CD14-positive monocyte (primary cell): Measurements from ENCODE around the gene MACROD2. TPM values are rescaled to one million over a fixed set of nuclear protein-coding genes. Genes with fewer than 3 reads are reported as not detected.

Source experiments
- DNase-seq, 3 donors: peaks; one replicate each; pipeline ENCODE4 v3.0.0-alpha.2; 2011 to 2022
- H2AFZ ChIP-seq: 2 replicates; pipeline ENCODE4 v1.6.0; 2012; ENCODE audit warnings: mild to moderate bottlenecking, low read depth, low read length, inconsistent platforms; ENCODE audit not compliant: insufficient read depth, poor library complexity, severe bottlenecking
- H3K27ac ChIP-seq, 2 donors: 1 replicate in 1 of 2; 2 replicates in 1 of 2; pipeline ENCODE4 v1.5.1; 2012 to 2013; ENCODE audit warnings: low read length in 2 of 2, control low read depth in 1 of 2, inconsistent platforms in 1 of 2, low read depth in 1 of 2, mild to moderate bottlenecking in 1 of 2
- H3K27me3 ChIP-seq, 2 donors: one replicate each; pipeline versions ENCODE4 v1.6.0 to v1.6.1; 2011 to 2013; ENCODE audit warnings: low read length in 2 of 2; ENCODE audit not compliant: control insufficient read depth in 2 of 2, insufficient read depth in 2 of 2
- H3K36me3 ChIP-seq, 2 donors: replicated peaks in 1 of 2; 1 replicate in 1 of 2; 2 replicates in 1 of 2; pipeline versions ENCODE4 v1.5.1 to v1.6.1; 2012 to 2013; ENCODE audit warnings: low read length in 2 of 2, control low read depth in 1 of 2, inconsistent platforms in 1 of 2, mild to moderate bottlenecking in 1 of 2; ENCODE audit not compliant: insufficient read depth in 2 of 2, control insufficient read depth in 1 of 2
- H3K4me1 ChIP-seq, 2 donors: 1 replicate in 1 of 2; 2 replicates in 1 of 2; pipeline versions ENCODE4 v1.5.1 to v1.6.1; 2012 to 2013; ENCODE audit warnings: low read length in 2 of 2, control low read depth in 1 of 2, inconsistent platforms in 1 of 2, mild to moderate bottlenecking in 1 of 2, moderate library complexity in 1 of 2; ENCODE audit not compliant: insufficient read depth in 2 of 2, control insufficient read depth in 1 of 2
- H3K4me2 ChIP-seq: replicated peaks from 2 replicates; pipeline ENCODE3; 2012; ENCODE audit warnings: low read length, moderate library complexity, mild to moderate bottlenecking; ENCODE audit not compliant: poor library complexity, severe bottlenecking; ENCODE audit errors: extremely low read depth
- H3K4me3 ChIP-seq, 3 experiments: fragments of 200-600 bp in 1 of 3; sonication (generic) in 1 of 3; replicated peaks in 1 of 3; 1 replicate in 2 of 3; 2 replicates in 1 of 3; pipeline ENCODE4 v1.5.1; 2011 to 2013; ENCODE audit warnings: low read length in 3 of 3, mild to moderate bottlenecking in 3 of 3, control low read depth in 2 of 3, low read depth in 2 of 3, inconsistent platforms in 1 of 3, moderate library complexity in 1 of 3
- H3K79me2 ChIP-seq: 2 replicates; pipeline ENCODE4 v1.6.0; 2012; ENCODE audit warnings: mild to moderate bottlenecking, control low read depth, inconsistent platforms, low read length, moderate library complexity; ENCODE audit not compliant: insufficient read depth
- H3K9ac ChIP-seq: 2 replicates; pipeline ENCODE4 v1.6.0; 2017; ENCODE audit warnings: low read length, mild to moderate bottlenecking; ENCODE audit not compliant: insufficient read depth, poor library complexity, severe bottlenecking
- H3K9me3 ChIP-seq, 2 donors: replicated peaks in 1 of 2; 1 replicate in 1 of 2; 2 replicates in 1 of 2; pipeline versions ENCODE4 v1.5.1 to v1.6.1; 2012 to 2013; ENCODE audit warnings: low read length in 2 of 2, control low read depth in 1 of 2; ENCODE audit not compliant: control insufficient read depth in 1 of 2, insufficient read depth in 1 of 2
- H4K20me1 ChIP-seq: 2 replicates; pipeline ENCODE4 v1.6.0; 2012; ENCODE audit warnings: mild to moderate bottlenecking, low read length, control low read depth, moderate library complexity; ENCODE audit not compliant: insufficient read depth
- H3K27ac Mint-ChIP-seq, 7 donors: one replicate each; pipeline ENCODE4 v1.8.0; 2020; ENCODE audit warnings: mild to moderate bottlenecking in 7 of 7, mixed read lengths in 7 of 7, moderate library complexity in 6 of 7, inconsistent platforms in 2 of 7
- H3K27me3 Mint-ChIP-seq, 3 donors: one replicate each; pipeline ENCODE4 v1.8.0; 2021 to 2022; ENCODE audit warnings: low read depth in 3 of 3, mild to moderate bottlenecking in 3 of 3, mixed read lengths in 3 of 3, moderate library complexity in 3 of 3, inconsistent platforms in 1 of 3
- H3K36me3 Mint-ChIP-seq, 2 donors: one replicate each; pipeline ENCODE4 v1.8.0; 2020; ENCODE audit warnings: mixed read lengths in 2 of 2, inconsistent platforms in 1 of 2, mild to moderate bottlenecking in 1 of 2
- H3K4me1 Mint-ChIP-seq: one replicate; pipeline ENCODE4 v1.8.0; 2020; ENCODE audit warnings: mild to moderate bottlenecking, mixed read lengths
- H3K4me3 Mint-ChIP-seq, 2 donors: one replicate each; pipeline ENCODE4 v1.8.0; 2020; ENCODE audit warnings: mild to moderate bottlenecking in 2 of 2, mixed read lengths in 2 of 2, moderate library complexity in 1 of 2
- H3K9me3 Mint-ChIP-seq, 7 donors: one replicate each; pipeline ENCODE4 v1.8.0; 2020 to 2022; ENCODE audit warnings: mixed read lengths in 7 of 7, mild to moderate bottlenecking in 6 of 7, moderate library complexity in 6 of 7, inconsistent platforms in 2 of 7
- WGBS: methylation state at CpG from one replicate; pipeline ENCODE4 v1.1.5; 2013; ENCODE audit warnings: missing lambda C conversion rate; ENCODE audit not compliant: insufficient coverage; 5-methylcytosine and 5-hydroxymethylcytosine counted together
- intact Hi-C, 2 donors: fragments of 100-400 bp; cut with micrococcal nuclease; formaldehyde crosslinking; loops; one replicate each; pipeline versions ENCODE4 v1.15.0 to v1.15.1; 2023
- polyA plus RNA-seq, 3 donors: library from polyadenylated mRNA; depleted of rRNA in 1 of 3; unstranded in 2 of 3; stranded (reverse) in 1 of 3; fragments of 300-500 nt in 2 of 3; fragments of >200 nt in 1 of 3; fragmentation: Illumina TruSeq in 2 of 3; gene quantifications; 1 replicate in 2 of 3; 2 replicates in 1 of 3; pipeline ENCODE4 v1.2.3, GENCODE V29; 2012 to 2021
- TF ChIP-seq, protein P1 (sequence below): fragments of 200-600 bp; IDR thresholded peaks from one replicate; pipeline ENCODE4 v1.8.0; 2022; ENCODE audit warnings: antibody characterized with exemption, mild to moderate bottlenecking

Gene MACROD2
- polyA plus RNA-seq, 3 donors = 0.23 TPM; not detected in 2

DNA sequence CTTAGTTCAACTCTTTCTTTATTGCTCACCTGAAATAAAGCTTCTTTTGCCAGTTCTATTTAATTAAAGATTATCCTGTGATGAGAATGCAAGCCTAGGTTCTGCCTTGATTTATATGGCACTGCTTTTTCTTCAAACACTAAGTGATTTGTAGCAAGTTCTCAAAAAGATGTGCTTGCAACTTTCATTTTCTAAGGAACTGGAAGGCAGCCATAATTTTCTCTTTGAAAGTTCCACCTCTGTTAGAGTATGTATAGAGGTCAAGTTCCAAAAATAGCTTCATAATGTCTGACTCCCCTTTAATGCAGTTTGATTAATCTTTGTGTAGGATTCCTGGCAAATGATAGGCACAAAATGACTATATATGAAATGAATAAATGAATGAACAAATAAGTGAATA is 870.4 kb downstream of the MACROD2 start:
- H3K4me1 ChIP-seq = no peaks in the 10 kb centered on the region
- H3K27ac Mint-ChIP-seq = no peak overlapping the region

DNA sequence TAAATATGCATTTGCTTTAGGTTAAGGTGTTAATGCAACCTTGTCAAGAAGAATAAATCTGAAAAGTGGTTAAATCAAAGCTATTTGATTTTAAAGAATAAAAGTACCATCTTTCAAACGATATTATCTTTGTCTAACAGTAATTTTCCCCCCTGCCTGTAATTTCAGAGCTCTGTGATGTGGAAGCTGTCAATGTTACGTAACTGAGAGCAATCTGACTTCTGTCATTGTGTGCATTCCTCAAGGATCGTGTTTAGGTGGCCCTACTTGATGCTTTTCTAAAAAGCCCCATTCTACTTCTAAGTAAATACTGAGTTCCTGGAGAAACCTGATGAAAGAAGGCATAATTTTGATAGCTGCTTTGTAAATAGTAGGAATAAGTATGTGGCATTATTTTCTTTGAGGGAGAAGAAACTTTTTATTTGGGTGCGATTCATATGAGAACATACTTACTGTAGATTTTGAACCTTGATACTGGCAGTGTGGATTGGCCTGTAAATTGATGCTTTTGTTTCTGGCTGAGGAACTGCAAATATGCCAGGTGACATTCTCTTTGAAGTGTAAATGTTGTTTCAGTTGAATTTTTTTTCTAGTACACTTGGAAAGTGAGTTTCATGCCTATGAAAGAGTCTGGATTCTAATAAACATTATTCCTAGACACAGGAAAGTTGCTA is 871.7 kb downstream of the MACROD2 start:
- no peak for DNase-seq
- Mint-ChIP-seq H3K36me3 (no peaks in the 10 kb centered on the region), H3K9me3 (peaks cover 0 to 4% (median 2%) of the 10 kb centered on the region in 7 donors), H3K27me3 (no peaks in the 10 kb centered on the region), H3K4me1 (no peaks in the 10 kb centered on the region), H3K4me3 (no peak overlapping the region), H3K27ac (no peak overlapping the region)
- Histone ChIP-seq H3K9me3 (no peaks in the 10 kb centered on the region), H3K4me3 (no peak overlapping the region), H3K79me2 (no peaks in the 10 kb centered on the region), H3K4me1 (no peaks in the 10 kb centered on the region), H3K9ac (no peak overlapping the region), H3K27ac (no peak overlapping the region), H3K27me3 (no peaks in the 10 kb centered on the region), H4K20me1 (no peaks in the 10 kb centered on the region), H2AFZ (no peak overlapping the region), H3K4me2 (no peak overlapping the region), H3K36me3 (no peaks in the 10 kb centered on the region)
- intact Hi-C loops = no loop called here
- TF ChIP-seq, protein P1, sequence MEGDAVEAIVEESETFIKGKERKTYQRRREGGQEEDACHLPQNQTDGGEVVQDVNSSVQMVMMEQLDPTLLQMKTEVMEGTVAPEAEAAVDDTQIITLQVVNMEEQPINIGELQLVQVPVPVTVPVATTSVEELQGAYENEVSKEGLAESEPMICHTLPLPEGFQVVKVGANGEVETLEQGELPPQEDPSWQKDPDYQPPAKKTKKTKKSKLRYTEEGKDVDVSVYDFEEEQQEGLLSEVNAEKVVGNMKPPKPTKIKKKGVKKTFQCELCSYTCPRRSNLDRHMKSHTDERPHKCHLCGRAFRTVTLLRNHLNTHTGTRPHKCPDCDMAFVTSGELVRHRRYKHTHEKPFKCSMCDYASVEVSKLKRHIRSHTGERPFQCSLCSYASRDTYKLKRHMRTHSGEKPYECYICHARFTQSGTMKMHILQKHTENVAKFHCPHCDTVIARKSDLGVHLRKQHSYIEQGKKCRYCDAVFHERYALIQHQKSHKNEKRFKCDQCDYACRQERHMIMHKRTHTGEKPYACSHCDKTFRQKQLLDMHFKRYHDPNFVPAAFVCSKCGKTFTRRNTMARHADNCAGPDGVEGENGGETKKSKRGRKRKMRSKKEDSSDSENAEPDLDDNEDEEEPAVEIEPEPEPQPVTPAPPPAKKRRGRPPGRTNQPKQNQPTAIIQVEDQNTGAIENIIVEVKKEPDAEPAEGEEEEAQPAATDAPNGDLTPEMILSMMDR = no peak
- 100% methylated on average over 1 of the region's 4 CpGs for WGBS

More for the DNA sequence above, 870.4 kb downstream of the MACROD2 start:
- no peak overlapping the region for H2AFZ ChIP-seq
- no peaks in the 10 kb centered on the region for H3K36me3 ChIP-seq
- H3K9me3 ChIP-seq = no peaks in the 10 kb centered on the region
- TF ChIP-seq, protein P1 = no peak
- no peaks in the 10 kb centered on the region for H3K79me2 ChIP-seq
- H3K36me3 Mint-ChIP-seq = no peaks in the 10 kb centered on the region
- no peaks in the 10 kb centered on the region for H3K4me1 Mint-ChIP-seq
- DNase-seq = no peak
- H3K4me2 ChIP-seq = no peak overlapping the region
- peaks cover 0 to under 1% (median 0%) of the 10 kb centered on the region in 3 donors for H3K27me3 Mint-ChIP-seq
- intact Hi-C loops = no loop called here
- no peak overlapping the region for H3K9ac ChIP-seq
- no peak overlapping the region for H3K4me3 ChIP-seq
- no peak overlapping the region for H3K4me3 Mint-ChIP-seq
- no peak overlapping the region for H3K27ac ChIP-seq
- no peaks in the 10 kb centered on the region for H3K27me3 ChIP-seq
- peaks cover 0 to 6% (median 2%) of the 10 kb centered on the region in 7 donors for H3K9me3 Mint-ChIP-seq
- no peaks in the 10 kb centered on the region for H4K20me1 ChIP-seq
